NCI-H345 treated with DMSO at 0.1 percent for 48 hours (cell line): ENCODE results near the gene MCM5.

Experiments
- DNase-seq: peaks from one replicate; lab custom pipeline; 2025; ENCODE audit not compliant: unreplicated experiment; lab: John Stamatoyannopoulos, UW

The MCM5 gene

DNA sequence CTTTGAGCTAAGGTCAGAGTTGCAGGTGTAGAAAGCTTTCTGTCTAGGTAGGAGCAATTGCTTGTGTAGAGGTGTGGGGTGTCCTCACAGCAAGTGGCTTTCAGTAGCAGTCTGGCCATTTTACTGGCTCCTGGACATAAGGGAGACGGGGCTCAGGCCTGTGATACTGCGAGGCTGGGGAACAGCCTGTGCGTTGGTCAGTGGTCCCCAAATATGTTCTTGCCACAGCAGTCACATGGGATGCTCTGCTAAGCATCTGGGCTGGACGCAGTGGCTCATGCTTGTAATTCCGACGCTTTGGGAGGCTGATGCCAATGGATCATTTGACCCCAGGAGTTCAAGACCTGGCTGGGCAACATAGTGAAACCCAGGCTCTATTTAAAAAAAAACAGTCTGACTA, 1.9 kb downstream of the MCM5 start:
- no peak for DNase-seq

DNA sequence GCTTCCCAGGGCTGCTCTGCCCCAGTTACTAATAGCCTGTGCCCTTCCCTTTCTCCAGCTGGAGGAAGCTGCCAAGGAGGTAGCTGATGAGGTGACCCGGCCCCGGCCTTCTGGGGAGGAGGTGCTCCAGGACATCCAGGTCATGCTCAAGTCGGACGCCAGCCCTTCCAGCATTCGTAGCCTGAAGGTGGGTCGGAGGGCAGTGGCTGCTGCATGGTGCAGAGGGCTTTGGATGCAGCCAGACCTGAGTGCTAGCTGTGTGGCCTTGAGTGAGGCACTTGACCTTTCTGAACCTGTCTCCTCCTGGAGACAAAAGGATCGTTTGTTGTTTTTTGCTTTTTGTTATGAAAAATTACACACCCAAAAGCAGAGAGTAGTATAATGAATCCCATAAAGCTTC, 3.4 kb downstream of the MCM5 start:
- no peak for DNase-seq

DNA sequence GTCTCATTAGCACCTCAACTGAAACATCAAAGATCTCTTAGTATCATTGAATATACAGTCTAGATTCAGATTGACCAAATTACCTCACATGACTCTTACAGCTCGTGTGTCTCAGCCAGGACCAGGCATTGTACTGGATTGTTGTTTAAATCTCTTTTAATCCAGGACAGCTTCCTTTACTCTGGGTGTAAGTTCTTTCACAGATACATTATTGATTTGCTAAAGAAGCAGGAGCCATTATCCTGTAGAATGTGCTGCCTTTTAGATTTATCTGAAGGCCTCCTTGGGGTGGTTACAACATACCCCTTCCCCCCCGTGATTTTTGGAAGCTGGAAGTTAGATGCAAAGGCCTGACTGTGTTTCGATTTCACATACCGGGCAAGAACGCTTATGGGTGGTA, 4.2 kb downstream of the MCM5 start:
- DNase-seq: no peak

DNA sequence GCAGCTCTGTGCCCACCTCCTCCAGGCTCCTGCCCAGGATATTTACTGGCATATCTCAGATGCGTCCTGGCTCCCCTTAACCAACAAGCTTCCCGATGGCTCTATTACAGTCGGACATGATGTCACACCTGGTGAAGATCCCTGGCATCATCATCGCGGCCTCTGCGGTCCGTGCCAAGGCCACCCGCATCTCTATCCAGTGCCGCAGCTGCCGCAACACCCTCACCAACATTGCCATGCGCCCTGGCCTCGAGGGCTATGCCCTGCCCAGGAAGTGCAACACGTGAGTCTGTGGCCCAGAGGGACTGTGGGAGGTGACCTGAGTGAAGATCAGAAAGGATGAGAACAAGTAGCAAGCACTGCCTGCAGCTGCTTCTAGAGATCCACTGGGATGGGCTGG, 6.5 kb downstream of the MCM5 start:
- no peak for DNase-seq

DNA sequence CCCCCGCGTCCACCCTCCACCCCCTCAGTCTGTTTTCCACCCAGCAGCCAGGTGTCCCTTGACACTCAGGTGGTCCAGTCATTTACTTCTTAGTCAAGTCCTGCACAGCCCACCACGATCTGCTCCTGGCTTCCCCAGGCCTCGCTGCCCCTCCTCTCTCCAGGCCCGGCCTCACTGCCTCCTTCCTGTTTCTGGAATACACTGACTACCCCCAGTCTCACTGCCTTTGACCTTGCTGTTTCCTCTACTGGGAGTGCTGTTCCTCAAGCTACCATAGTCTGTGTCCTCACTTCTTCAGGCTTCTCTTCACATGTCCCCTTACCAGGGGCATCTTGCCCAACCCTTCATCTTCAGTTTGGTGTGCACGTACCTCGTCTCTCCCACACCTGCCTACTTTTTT, 7.4 kb downstream of the MCM5 start:
- DNase-seq: no peak

- DNase-seq: no peak
These were observed 10.1 kb downstream of the MCM5 start for GRCh38 chr22:35409783-35410662.

GRCh38 chr22:35410663-35411034, 10.7 kb downstream of the MCM5 start:
- no peak for DNase-seq

GRCh38 chr22:35411102-35411501, 11.2 kb downstream of the MCM5 start:
- DNase-seq: no peak

DNA sequence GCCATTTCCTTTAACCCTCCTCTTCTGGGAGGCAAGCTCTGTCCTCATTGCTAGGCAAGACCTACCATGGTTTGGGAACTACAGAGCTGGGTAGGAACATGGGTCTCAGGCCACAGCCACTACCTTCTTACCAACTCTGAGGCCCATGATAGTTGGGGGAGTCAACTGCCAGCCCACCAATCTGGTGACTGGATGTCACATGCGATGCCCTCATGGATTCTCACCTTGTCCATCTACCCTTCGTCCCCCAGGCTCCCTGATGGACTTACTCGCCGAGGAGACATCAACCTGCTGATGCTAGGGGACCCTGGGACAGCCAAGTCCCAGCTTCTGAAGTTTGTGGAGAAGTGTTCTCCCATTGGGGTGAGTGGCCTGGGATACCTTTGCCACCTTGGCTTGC, 13.7 kb downstream of the MCM5 start:
- DNase-seq: no peak

DNA sequence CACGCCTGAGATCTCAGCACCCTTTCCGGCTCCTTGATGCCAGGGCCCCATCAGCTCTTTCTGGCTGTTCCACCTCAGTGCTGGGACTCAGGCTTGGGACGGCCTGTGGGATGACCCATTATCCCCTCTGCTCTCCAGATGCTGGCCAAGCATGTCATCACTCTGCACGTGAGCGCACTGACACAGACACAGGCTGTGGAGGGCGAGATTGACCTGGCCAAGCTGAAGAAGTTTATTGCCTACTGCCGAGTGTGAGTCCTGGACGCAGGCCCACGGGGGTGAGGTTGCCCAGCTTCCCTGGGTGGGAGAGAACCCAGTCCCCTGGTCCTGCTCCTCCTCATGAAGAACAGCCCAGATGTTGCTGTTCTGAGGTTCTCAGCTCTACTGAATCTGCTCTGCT, 17.7 kb downstream of the MCM5 start:
- no peak for DNase-seq

DNA sequence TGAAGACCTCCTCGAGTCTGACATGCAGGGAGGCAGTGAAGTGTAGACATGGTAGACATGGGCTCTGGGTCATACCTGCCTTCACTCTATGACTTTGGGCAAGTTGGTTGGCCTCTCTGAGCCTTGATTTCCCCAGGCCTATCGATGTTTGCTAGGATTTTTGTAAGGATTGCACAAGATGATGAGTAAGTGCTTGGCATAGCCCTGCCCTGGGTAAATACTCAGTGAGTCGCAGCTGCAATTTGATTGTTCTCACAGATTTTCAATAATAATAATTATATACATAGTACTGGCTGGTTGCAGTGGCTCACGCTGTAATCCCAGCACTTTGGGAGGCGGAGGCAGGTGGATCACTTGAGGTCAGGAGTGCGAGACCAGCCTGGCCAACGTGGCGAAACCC, 18.1 kb downstream of the MCM5 start:
- no peak for DNase-seq

- DNase-seq: no peak
These were observed 18.8 kb downstream of the MCM5 start for GRCh38 chr22:35418731-35419130.

GRCh38 chr22:35419756-35420155, 19.8 kb downstream of the MCM5 start:
- DNase-seq: no peak

DNA sequence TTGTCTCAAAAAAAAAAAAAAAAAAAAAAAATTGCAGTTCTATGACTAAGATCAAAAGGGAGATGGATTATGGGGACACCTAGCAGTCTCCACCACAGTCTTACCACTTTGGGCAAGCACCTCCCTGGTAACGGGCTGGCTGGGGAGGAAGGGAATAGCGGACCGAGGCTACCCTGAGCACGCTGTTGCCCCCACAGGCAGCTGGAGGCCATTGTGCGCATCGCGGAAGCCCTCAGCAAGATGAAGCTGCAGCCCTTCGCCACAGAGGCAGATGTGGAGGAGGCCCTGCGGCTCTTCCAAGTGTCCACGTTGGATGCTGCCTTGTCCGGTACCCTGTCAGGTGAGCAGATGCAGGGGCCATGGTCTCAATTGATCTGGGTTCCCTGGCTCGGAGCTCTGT, 21.2 kb downstream of the MCM5 start:
- no peak for DNase-seq

GRCh38 chr22:35422145-35422544, 22.2 kb downstream of the MCM5 start:
- no peak for DNase-seq

- DNase-seq: no peak
These were observed 23.0 kb downstream of the MCM5 start for GRCh38 chr22:35422936-35423335.

DNA sequence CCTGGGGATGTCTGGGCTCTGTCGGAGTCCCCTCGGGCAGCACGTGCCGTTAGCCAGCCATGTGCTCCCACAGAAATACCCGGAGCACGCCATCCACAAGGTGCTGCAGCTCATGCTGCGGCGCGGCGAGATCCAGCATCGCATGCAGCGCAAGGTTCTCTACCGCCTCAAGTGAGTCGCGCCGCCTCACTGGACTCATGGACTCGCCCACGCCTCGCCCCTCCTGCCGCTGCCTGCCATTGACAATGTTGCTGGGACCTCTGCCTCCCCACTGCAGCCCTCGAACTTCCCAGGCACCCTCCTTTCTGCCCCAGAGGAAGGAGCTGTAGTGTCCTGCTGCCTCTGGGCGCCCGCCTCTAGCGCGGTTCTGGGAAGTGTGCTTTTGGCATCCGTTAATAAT, 24.1 kb downstream of the MCM5 start:
- no peak for DNase-seq

DNA sequence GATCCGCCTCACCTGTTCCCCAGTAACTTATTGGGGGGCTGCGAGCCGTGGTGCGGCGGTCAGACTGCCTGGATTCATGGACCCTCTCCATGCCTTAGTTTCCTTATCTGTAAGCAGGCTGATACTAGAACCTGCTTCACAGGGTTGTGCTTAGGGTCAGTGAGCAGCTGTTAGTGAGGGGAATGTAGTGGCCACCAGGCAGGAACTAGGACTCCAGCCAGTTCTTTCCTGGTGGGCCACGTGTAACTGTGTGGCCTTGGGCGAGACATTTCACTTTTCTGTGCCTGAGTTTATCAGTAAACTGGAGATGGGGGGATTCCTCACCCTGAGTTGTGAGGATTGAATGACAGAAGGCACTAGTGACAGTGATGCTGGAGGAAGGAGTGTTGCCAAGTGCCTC, 24.8 kb downstream of the MCM5 start:
- DNase-seq: no peak

DNA sequence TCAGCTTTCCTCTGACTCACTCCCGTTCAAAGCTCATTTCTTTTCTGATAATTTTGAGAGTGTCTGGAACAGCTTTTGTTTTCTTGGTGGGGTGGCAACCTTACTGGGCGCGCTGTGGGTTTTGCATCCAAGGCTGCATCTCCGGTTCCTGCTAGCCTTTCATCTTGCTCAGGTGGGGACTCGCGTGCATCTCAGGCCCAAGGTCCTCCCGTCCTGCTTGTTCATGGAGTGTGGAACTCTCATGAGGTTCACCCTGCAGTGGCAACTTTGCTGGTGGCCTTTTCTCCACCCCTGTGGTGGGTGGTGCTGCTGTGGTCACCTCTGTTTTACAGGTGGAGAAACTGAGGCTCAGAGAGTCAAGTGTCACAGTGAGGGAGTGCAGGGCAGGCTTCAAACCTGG, 25.6 kb downstream of the MCM5 start:
- DNase-seq: no peak

GRCh38 chr22:35425971-35426800, 26.2 kb downstream of the MCM5 start:
- DNase-seq: no peak

DNA sequence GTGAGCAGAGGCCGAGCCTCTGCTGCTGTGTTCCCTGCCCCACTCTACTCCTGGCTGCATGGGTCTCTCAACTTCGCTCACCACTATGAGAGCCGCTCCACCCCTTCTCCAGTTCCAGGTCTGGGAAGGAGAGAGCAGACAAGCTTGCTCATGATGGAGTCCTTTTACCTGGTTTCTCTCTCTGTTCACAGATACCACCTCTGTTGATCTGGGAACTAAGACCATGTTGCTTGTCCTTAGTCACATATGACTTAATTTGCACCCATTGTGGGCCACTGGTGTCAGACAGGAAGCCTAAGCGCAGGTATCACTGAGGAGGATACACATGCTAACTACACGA, 26.8 kb downstream of the MCM5 start:
- no peak for DNase-seq

GRCh38 chr22:35430897-35431322, 31.0 kb downstream of the MCM5 start:
- DNase-seq: no peak
